SK-N-SH (cell line): Measurements from ENCODE around the gene GNAT1. TPM values are rescaled to one million over a fixed set of nuclear protein-coding genes. Genes with fewer than 3 reads are reported as not detected.
A peak's percentile ranks its signal among the peaks of the same experiment; 100 is the strongest.

Source experiments
- CTCF ChIA-PET: fragments of 300-600, 350-600 bp; formaldehyde crosslinking; extraction: SDS; loops from one replicate; lab custom pipeline; 2021; lab: Yijun Ruan, JAX
- POLR2A ChIA-PET: fragments of 350-600 bp; sonication (Branson Sonifier 250); formaldehyde crosslinking; extraction: SDS; loops from one replicate; lab custom pipeline; 2020; ENCODE audit warnings: antibody characterized with exemption, inconsistent platforms; lab: Yijun Ruan, JAX
- DNase-seq: peaks from one replicate; pipeline ENCODE4 v3.0.0; 2012
- H2AFZ ChIP-seq: fragments of 200-600 bp; sonication (generic); 2 replicates; pipeline ENCODE4 v1.8.1; 2016; ENCODE audit warnings: antibody characterized with exemption, mild to moderate bottlenecking, low read depth
- H3F3A ChIP-seq: fragments of 200-600 bp; sonication (generic); replicated peaks from 2 replicates; pipeline ENCODE3; 2016; ENCODE audit warnings: antibody characterized with exemption, mild to moderate bottlenecking; ENCODE audit not compliant: insufficient read depth
- H3K27ac ChIP-seq, 2 experiments: fragments of 200-500 bp in 1 of 2; fragments of 200-600 bp in 1 of 2; sonication (Bioruptor generic) in 1 of 2; sonication (generic), shearing (Covaris generic) in 1 of 2; 2 replicates each; pipeline versions ENCODE4 v1.5.1 to v1.6.1; 2014 to 2016; ENCODE audit warnings: low read depth in 2 of 2, inconsistent platforms in 1 of 2, low read length in 1 of 2, mild to moderate bottlenecking in 1 of 2, mixed read lengths in 1 of 2
- H3K27me3 ChIP-seq: fragments of 200-600 bp; sonication (generic), shearing (Covaris generic); 2 replicates; pipeline ENCODE4 v1.6.1; 2016; ENCODE audit warnings: mixed run types; ENCODE audit not compliant: insufficient read depth
- H3K36me3 ChIP-seq, 2 experiments: fragments of 200-500 bp in 1 of 2; fragments of 200-600 bp in 1 of 2; sonication (Bioruptor generic) in 1 of 2; sonication (generic) in 1 of 2; replicated peaks in 1 of 2; 2 replicates each; pipeline versions ENCODE3 to v1.5.1; 2014 to 2016; ENCODE audit warnings: low read length in 1 of 2, mild to moderate bottlenecking in 1 of 2; ENCODE audit not compliant: insufficient read depth in 2 of 2, control insufficient read depth in 1 of 2
- H3K4me1 ChIP-seq, 2 experiments: fragments of 200-500 bp in 1 of 2; fragments of 200-600 bp in 1 of 2; sonication (Bioruptor generic) in 1 of 2; sonication (generic), shearing (Covaris generic) in 1 of 2; 2 replicates each; pipeline versions ENCODE4 v1.5.1 to v1.6.1; 2014 to 2016; ENCODE audit warnings: low read depth in 1 of 2, low read length in 1 of 2, mixed run types in 1 of 2; ENCODE audit not compliant: insufficient read depth in 2 of 2, control insufficient read depth in 1 of 2
- H3K4me2 ChIP-seq: fragments of 200-600 bp; sonication (generic), shearing (Covaris generic); 2 replicates; pipeline ENCODE4 v1.6.1; 2017; ENCODE audit warnings: mixed run types
- H3K4me3 ChIP-seq, 2 experiments: fragments of 200-500 bp in 1 of 2; fragments of 200-600 bp in 1 of 2; sonication (Bioruptor generic) in 1 of 2; sonication (generic), shearing (Covaris generic) in 1 of 2; 2 replicates each; pipeline versions ENCODE4 v1.5.1 to v1.8.1; 2014 to 2016; ENCODE audit warnings: low read depth in 2 of 2, inconsistent platforms in 1 of 2, low read length in 1 of 2, mild to moderate bottlenecking in 1 of 2, mixed read lengths in 1 of 2, moderate library complexity in 1 of 2
- H3K79me2 ChIP-seq: fragments of 200-600 bp; sonication (generic); 2 replicates; pipeline ENCODE4 v1.8.1; 2017; ENCODE audit warnings: mild to moderate bottlenecking; ENCODE audit not compliant: insufficient read depth
- H3K9ac ChIP-seq: fragments of 200-600 bp; sonication (generic); 2 replicates; pipeline ENCODE4 v1.6.1; 2017; ENCODE audit warnings: mixed run types
- H3K9me2 ChIP-seq: fragments of 200-600 bp; sonication (generic); 2 replicates; pipeline ENCODE4 v1.6.1; 2017; ENCODE audit warnings: mixed run types
- H3K9me3 ChIP-seq: fragments of 200-600 bp; sonication (generic); 2 replicates; pipeline ENCODE4 v1.6.1; 2017; ENCODE audit warnings: mixed run types, mild to moderate bottlenecking, moderate library complexity
- H4K20me1 ChIP-seq: fragments of 200-600 bp; sonication (generic); 2 replicates; pipeline ENCODE4 v1.6.1; 2017; ENCODE audit warnings: mild to moderate bottlenecking, mixed run types; ENCODE audit not compliant: insufficient read depth
- CHD2 ChIP-seq: fragments of 150-350 bp; IDR thresholded peaks from 2 replicates; pipeline ENCODE4 v1.6.1; 2018; ENCODE audit warnings: low read length; ENCODE audit not compliant: partially characterized antibody
- EZH2phosphoT487 ChIP-seq: fragments of 200-600 bp; sonication (generic); IDR thresholded peaks from 2 replicates; pipeline ENCODE4 v1.6.1; 2017; ENCODE audit warnings: low read depth, mixed run types, mild to moderate bottlenecking, antibody characterized with exemption, moderate library complexity, borderline replicate concordance
- GABPA ChIP-seq: IDR thresholded peaks from 2 replicates; pipeline ENCODE4 v1.4.0; 2012; ENCODE audit warnings: low read depth, mild to moderate bottlenecking
- GATA2 ChIP-seq: sonication (generic); formaldehyde crosslinking; IDR thresholded peaks from 2 replicates; pipeline ENCODE4 v1.5.0; 2020; ENCODE audit warnings: mild to moderate bottlenecking, missing genetic modification reagents
- IRF3 ChIP-seq: fragments of 150-350 bp; IDR thresholded peaks from 2 replicates; pipeline ENCODE4 v1.6.1; 2016; ENCODE audit warnings: mild to moderate bottlenecking, low read depth, low read length
- MAX ChIP-seq: IDR thresholded peaks from 2 replicates; pipeline ENCODE4 v1.4.0; 2012; ENCODE audit warnings: low read depth
- MXI1 ChIP-seq: IDR thresholded peaks from 2 replicates; pipeline ENCODE4 v1.6.1; 2012; ENCODE audit warnings: mild to moderate bottlenecking, low read depth, low read length, improper control_type of control experiment
- NFIC ChIP-seq: IDR thresholded peaks from 2 replicates; pipeline ENCODE4 v1.4.0; 2012; ENCODE audit warnings: borderline replicate concordance
- PBX3 ChIP-seq: IDR thresholded peaks from 2 replicates; pipeline ENCODE4; 2012
- RCOR1 ChIP-seq: fragments of 150-350 bp; IDR thresholded peaks from 2 replicates; pipeline ENCODE4 v1.6.1; 2017; ENCODE audit warnings: antibody characterized with exemption, low read length
- RXRA ChIP-seq: IDR thresholded peaks from 2 replicates; pipeline ENCODE4 v1.4.0; 2012; ENCODE audit warnings: low read depth, mild to moderate bottlenecking, borderline replicate concordance
- TAF1 ChIP-seq: IDR thresholded peaks from 2 replicates; pipeline ENCODE4 v1.6.1; 2012; ENCODE audit warnings: low read depth, mild to moderate bottlenecking, low read length, moderate library complexity, borderline replicate concordance
- TCF12 ChIP-seq: IDR thresholded peaks from 2 replicates; pipeline ENCODE4 v1.4.0; 2012
- TEAD4 ChIP-seq: IDR thresholded peaks from 2 replicates; pipeline ENCODE4 v1.4.0; 2012; ENCODE audit warnings: mild to moderate bottlenecking, borderline replicate concordance; ENCODE audit not compliant: insufficient read depth
- WGBS: methylation state at CpG from one replicate; pipeline ENCODE4 v1.1.6; 2017; ENCODE audit warnings: low lambda C conversion rate; 5-methylcytosine and 5-hydroxymethylcytosine counted together
- polyA plus RNA-seq, 3 experiments: library from polyadenylated mRNA; depleted of rRNA; stranded (reverse); fragments of >200 nt; gene quantifications; 2 replicates each; pipeline ENCODE4 v1.2.3, GENCODE V29; 2012
- TF ChIP-seq, protein P1 (sequence below): fragments of 200-600 bp; sonication (generic); IDR thresholded peaks from 2 replicates; pipeline ENCODE4 v1.6.1; 2017; ENCODE audit warnings: antibody characterized with exemption, mild to moderate bottlenecking, moderate library complexity
- TF ChIP-seq, protein P2 (sequence below): IDR thresholded peaks from 2 replicates; pipeline ENCODE4 v1.6.1; 2012; ENCODE audit warnings: mild to moderate bottlenecking, low read depth, low read length, moderate library complexity
- TF ChIP-seq, protein P3 (sequence below): fragments of 150-350 bp; IDR thresholded peaks from 2 replicates; pipeline ENCODE4 v1.6.1; 2017; ENCODE audit warnings: antibody characterized with exemption, low read length, low read depth, borderline replicate concordance

GNAT1 gene
- polyA plus RNA-seq, 1 of the 3 experiments (the other 2 are of a cell fraction), result not detected

DNA sequence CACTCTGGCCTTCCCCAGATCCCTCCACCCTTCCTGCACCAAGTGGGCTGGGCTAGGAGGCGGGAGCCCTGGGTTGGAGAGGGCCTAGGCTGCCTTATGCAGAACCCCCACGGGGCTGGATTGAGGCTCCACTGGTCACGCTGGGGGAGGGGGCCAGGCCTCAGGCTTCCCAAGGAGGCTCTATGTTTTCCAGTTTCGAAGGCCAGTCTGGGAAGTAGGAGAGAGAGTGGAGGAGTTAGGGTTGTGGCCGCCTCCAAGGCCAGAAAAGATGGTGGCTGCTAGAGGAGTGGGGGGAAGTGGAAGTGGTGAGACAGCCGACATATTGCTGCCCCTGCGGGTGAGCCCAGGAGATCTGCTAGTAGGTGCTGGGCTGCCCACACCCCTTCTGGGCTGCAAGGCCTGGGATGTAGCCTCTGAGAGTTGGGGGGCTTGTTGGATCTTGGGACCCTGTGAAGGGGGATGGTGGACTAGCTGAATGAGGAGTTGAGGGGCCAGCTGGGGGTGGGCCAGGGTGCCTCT lies 45.8 kb downstream of the GNAT1 start:
- no peaks in the 10 kb centered on the region for H3K9me2 ChIP-seq
- H3K4me3 ChIP-seq, result peak overlapping the region; percentile 82 to 98
- WGBS, result 7% methylated on average over 7 of the region's 7 CpGs
- no peaks in the 10 kb centered on the region for H3K27me3 ChIP-seq
- ChIA-PET CTCF (interaction anchor here (19.2 to 61.6 kb wide), 3 partner anchors 5 to 51 kb away, joined by 433 to 1375 read pairs (median 433); partner anchors contain the start of genes GNAI2 and GNAT1), POLR2A (no interaction called here)
- peaks cover 44% of the 10 kb centered on the region for H4K20me1 ChIP-seq
- H2AFZ ChIP-seq, result no peak overlapping the region
- H3K9ac ChIP-seq, result peak overlapping the region; percentile 95
- peaks cover 62% of the 10 kb centered on the region for H3K79me2 ChIP-seq
- peak overlapping the region; percentile 96 for H3K4me2 ChIP-seq
- peak; percentile 56 for DNase-seq
- H3K36me3 ChIP-seq, result peaks cover 0 to 11% of the 10 kb centered on the region in 2 experiments
- peak overlapping the region; percentile 60 to 90 for H3K27ac ChIP-seq
- peaks cover 8 to 18% of the 10 kb centered on the region in 2 experiments; a peak in 2 of 4 replicates for H3K4me1 ChIP-seq
- H3K9me3 ChIP-seq, result no peaks in the 10 kb centered on the region
- TF ChIP-seq CHD2, result peak; percentile 22
- TF ChIP-seq NFIC, result no peak
- TF ChIP-seq, protein P1, sequence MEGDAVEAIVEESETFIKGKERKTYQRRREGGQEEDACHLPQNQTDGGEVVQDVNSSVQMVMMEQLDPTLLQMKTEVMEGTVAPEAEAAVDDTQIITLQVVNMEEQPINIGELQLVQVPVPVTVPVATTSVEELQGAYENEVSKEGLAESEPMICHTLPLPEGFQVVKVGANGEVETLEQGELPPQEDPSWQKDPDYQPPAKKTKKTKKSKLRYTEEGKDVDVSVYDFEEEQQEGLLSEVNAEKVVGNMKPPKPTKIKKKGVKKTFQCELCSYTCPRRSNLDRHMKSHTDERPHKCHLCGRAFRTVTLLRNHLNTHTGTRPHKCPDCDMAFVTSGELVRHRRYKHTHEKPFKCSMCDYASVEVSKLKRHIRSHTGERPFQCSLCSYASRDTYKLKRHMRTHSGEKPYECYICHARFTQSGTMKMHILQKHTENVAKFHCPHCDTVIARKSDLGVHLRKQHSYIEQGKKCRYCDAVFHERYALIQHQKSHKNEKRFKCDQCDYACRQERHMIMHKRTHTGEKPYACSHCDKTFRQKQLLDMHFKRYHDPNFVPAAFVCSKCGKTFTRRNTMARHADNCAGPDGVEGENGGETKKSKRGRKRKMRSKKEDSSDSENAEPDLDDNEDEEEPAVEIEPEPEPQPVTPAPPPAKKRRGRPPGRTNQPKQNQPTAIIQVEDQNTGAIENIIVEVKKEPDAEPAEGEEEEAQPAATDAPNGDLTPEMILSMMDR, result no peak
- no peak for TF ChIP-seq TCF12
- TF ChIP-seq RXRA, result no peak
- TF ChIP-seq GABPA, result no peak
- no peak for TF ChIP-seq EZH2phosphoT487
- TF ChIP-seq MAX, result 0 out of 2 replicates have a peak, but pooled peaks have one; percentile 22
- no peak for TF ChIP-seq GATA2 (CRISPR knock-in tag)
- no peak for TF ChIP-seq TEAD4
- peak; percentile 30 for TF ChIP-seq TAF1
- TF ChIP-seq PBX3, result no peak
- no peak for TF ChIP-seq MXI1
- TF ChIP-seq, protein P2, sequence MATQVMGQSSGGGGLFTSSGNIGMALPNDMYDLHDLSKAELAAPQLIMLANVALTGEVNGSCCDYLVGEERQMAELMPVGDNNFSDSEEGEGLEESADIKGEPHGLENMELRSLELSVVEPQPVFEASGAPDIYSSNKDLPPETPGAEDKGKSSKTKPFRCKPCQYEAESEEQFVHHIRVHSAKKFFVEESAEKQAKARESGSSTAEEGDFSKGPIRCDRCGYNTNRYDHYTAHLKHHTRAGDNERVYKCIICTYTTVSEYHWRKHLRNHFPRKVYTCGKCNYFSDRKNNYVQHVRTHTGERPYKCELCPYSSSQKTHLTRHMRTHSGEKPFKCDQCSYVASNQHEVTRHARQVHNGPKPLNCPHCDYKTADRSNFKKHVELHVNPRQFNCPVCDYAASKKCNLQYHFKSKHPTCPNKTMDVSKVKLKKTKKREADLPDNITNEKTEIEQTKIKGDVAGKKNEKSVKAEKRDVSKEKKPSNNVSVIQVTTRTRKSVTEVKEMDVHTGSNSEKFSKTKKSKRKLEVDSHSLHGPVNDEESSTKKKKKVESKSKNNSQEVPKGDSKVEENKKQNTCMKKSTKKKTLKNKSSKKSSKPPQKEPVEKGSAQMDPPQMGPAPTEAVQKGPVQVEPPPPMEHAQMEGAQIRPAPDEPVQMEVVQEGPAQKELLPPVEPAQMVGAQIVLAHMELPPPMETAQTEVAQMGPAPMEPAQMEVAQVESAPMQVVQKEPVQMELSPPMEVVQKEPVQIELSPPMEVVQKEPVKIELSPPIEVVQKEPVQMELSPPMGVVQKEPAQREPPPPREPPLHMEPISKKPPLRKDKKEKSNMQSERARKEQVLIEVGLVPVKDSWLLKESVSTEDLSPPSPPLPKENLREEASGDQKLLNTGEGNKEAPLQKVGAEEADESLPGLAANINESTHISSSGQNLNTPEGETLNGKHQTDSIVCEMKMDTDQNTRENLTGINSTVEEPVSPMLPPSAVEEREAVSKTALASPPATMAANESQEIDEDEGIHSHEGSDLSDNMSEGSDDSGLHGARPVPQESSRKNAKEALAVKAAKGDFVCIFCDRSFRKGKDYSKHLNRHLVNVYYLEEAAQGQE, result no peak
- TF ChIP-seq, protein P3, sequence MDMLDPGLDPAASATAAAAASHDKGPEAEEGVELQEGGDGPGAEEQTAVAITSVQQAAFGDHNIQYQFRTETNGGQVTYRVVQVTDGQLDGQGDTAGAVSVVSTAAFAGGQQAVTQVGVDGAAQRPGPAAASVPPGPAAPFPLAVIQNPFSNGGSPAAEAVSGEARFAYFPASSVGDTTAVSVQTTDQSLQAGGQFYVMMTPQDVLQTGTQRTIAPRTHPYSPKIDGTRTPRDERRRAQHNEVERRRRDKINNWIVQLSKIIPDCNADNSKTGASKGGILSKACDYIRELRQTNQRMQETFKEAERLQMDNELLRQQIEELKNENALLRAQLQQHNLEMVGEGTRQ, result no peak
- TF ChIP-seq IRF3, result no peak
- TF ChIP-seq RCOR1, result no peak
- peaks cover 12% of the 10 kb centered on the region for H3F3A ChIP-seq
